Muscle layer of duodenum (tissue), 2 donors: ENCODE results near the gene KLHL4.
"Not testable (repeated sequence)": the region's sequence is repeated elsewhere in the genome, so short reads cannot be mapped to it uniquely, and the experiment has no call there.

Experiments
- H3K27ac ChIP-seq: one replicate; pipeline ENCODE4 v1.7.0; 2013; ENCODE audit warnings: mild to moderate bottlenecking, low read length
- H3K27me3 ChIP-seq: one replicate; pipeline ENCODE4 v1.7.0; 2013; ENCODE audit warnings: low read depth, mild to moderate bottlenecking, control low read depth, low read length
- H3K36me3 ChIP-seq, 2 donors: one replicate each; pipeline ENCODE4 v1.7.0; 2013; ENCODE audit warnings: low read length in 2 of 2, control low read depth in 1 of 2, mild to moderate bottlenecking in 1 of 2; ENCODE audit not compliant: insufficient read depth in 2 of 2, control insufficient read depth in 1 of 2
- H3K4me1 ChIP-seq, 2 donors: one replicate each; pipeline ENCODE4 v1.7.0; 2013; ENCODE audit warnings: low read length in 2 of 2, mild to moderate bottlenecking in 2 of 2, control low read depth in 1 of 2, moderate library complexity in 1 of 2; ENCODE audit not compliant: insufficient read depth in 2 of 2, control insufficient read depth in 1 of 2
- H3K4me3 ChIP-seq, 2 donors: one replicate each; pipeline ENCODE4 v1.7.0; 2013; ENCODE audit warnings: low read length in 2 of 2, low read depth in 1 of 2, mild to moderate bottlenecking in 1 of 2
- H3K9me3 ChIP-seq, 2 donors: one replicate each; pipeline ENCODE4 v1.7.0; 2013; ENCODE audit warnings: low read length in 2 of 2, control low read depth in 1 of 2, mild to moderate bottlenecking in 1 of 2; ENCODE audit not compliant: control insufficient read depth in 1 of 2
- donor health status: healthy.

The KLHL4 gene, protein sequence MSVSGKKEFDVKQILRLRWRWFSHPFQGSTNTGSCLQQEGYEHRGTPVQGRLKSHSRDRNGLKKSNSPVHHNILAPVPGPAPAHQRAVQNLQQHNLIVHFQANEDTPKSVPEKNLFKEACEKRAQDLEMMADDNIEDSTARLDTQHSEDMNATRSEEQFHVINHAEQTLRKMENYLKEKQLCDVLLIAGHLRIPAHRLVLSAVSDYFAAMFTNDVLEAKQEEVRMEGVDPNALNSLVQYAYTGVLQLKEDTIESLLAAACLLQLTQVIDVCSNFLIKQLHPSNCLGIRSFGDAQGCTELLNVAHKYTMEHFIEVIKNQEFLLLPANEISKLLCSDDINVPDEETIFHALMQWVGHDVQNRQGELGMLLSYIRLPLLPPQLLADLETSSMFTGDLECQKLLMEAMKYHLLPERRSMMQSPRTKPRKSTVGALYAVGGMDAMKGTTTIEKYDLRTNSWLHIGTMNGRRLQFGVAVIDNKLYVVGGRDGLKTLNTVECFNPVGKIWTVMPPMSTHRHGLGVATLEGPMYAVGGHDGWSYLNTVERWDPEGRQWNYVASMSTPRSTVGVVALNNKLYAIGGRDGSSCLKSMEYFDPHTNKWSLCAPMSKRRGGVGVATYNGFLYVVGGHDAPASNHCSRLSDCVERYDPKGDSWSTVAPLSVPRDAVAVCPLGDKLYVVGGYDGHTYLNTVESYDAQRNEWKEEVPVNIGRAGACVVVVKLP

DNA sequence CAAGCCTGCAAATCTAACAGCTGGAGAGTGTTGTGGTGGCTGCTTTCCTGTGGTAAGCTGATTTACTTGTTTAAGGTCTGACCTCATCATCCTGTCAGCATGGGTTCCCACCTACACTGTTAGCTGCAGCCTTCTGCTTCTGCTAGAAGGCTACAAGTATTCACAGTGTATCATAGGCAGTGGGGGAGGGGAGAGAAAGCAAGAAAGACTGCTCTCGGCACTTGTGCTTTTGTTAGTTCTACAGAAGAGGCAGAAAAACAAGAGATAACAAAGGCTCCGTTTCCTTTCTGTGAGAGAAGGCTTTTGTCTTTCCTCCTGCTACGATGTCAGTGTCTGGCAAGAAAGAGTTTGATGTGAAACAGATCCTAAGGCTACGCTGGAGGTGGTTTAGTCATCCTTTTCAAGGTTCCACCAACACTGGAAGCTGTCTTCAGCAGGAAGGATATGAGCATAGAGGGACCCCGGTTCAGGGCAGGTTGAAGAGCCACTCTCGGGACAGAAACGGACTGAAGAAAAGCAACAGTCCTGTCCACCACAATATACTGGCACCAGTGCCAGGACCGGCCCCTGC lies at the start of gene KLHL4:
TSS of gene KLHL4 (plus strand) at position 232 of the 571 bp plus-strand sequence. CDS start at position 324, 92 bp downstream.
- H3K36me3 ChIP-seq: no peaks in the 10 kb centered on the region
- peak within 1 kb of the TSS; percentile 56 for H3K27ac ChIP-seq
- no peaks in the 10 kb centered on the region for H3K27me3 ChIP-seq
- H3K9me3 ChIP-seq: no peaks in the 10 kb centered on the region
- H3K4me1 ChIP-seq: peaks cover 0 to 3% of the 10 kb centered on the region in 2 donors
- peak within 1 kb of the TSS; percentile 38 to 56 for H3K4me3 ChIP-seq

GRCh38 chrX:87468941-87469340 lies 48.7 kb upstream of the KLHL4 start:
- H3K27ac ChIP-seq: no peak overlapping the region
- no peaks in the 10 kb centered on the region for H3K27me3 ChIP-seq
- H3K4me3 ChIP-seq: no peak overlapping the region
- H3K9me3 ChIP-seq: no peaks in the 10 kb centered on the region
- no peaks in the 10 kb centered on the region for H3K36me3 ChIP-seq
- no peaks in the 10 kb centered on the region for H3K4me1 ChIP-seq

- H3K27ac ChIP-seq: no peak overlapping the region
- no peaks in the 10 kb centered on the region for H3K4me1 ChIP-seq
- H3K9me3 ChIP-seq: no peaks in the 10 kb centered on the region
- H3K27me3 ChIP-seq: no peaks in the 10 kb centered on the region
- no peaks in the 10 kb centered on the region for H3K36me3 ChIP-seq
- no peak overlapping the region for H3K4me3 ChIP-seq
Observed at GRCh38 chrX:87475793-87476192, 41.8 kb upstream of the KLHL4 start.

DNA sequence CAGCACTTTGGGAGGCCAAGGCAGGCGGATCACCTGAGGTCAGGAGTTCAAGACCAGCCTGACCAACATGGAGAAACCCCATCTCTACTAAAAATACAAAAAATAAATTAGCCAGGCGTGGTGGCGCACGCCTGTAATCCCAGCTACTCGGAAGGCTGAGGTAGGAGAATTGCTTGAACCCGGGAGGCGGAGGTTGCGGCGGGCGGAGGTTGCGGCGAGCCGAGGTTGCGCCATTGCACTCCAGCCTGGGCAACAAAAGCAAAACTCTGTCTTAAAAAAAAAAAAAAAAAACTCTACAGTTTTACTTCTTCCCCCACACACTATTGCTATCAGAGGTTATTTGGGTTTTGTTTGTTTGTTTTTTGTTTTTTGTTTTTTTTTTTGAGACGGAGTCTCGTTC lies 38.9 kb upstream of the KLHL4 start:
- H3K36me3 ChIP-seq, H3K4me3 ChIP-seq, H3K27me3 ChIP-seq, H3K9me3 ChIP-seq, H3K27ac ChIP-seq, H3K4me1 ChIP-seq: not testable (repeated sequence)

DNA sequence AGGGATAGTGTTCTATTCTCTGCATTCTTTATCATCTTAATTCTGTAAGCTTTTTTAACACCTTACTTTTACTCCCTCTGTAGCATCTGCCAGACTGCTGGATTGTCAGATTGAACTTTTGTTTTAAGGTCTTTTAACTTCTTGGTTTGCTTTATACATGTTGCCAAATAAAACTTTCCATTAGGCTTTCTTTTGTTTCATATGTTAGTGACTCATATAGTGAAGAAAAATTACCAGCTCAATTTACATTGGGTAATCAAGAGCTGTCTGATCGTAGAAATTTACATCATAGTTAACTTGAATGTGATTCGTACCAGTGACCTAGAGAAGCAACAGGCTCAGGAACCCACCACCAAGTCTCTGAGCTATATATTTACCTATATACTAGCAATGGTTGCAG lies 28.5 kb upstream of the KLHL4 start:
- H3K4me1 ChIP-seq: no peaks in the 10 kb centered on the region
- H3K27ac ChIP-seq: no peak overlapping the region
- no peaks in the 10 kb centered on the region for H3K36me3 ChIP-seq
- no peak overlapping the region for H3K4me3 ChIP-seq
- H3K27me3 ChIP-seq: no peaks in the 10 kb centered on the region
- H3K9me3 ChIP-seq: no peaks in the 10 kb centered on the region

DNA sequence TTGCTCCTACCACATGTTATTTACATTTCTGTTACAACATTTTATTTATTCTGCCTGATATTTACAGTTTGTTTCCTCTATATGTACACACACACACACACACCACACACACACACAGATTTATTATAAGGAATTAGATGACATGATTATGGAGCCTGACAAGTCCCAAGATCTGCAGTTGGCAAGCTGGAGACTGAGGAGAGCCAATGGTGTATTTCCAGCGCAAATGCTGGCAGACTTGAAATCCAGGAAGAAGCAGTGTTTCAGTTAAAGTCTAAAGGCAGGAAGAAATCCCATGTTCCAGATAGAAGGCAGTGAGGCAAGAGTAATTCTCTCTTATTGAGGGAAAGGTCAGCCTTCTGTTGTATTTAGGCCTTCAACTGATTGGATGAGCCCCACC lies 1.8 kb upstream of the KLHL4 start:
- Histone ChIP-seq H3K9me3 (no peaks in the 10 kb centered on the region), H3K4me1 (peaks cover 0 to 3% of the 10 kb centered on the region in 2 donors), H3K4me3 (no peak overlapping the region), H3K27me3 (no peaks in the 10 kb centered on the region), H3K27ac (no peak overlapping the region), H3K36me3 (no peaks in the 10 kb centered on the region)

DNA sequence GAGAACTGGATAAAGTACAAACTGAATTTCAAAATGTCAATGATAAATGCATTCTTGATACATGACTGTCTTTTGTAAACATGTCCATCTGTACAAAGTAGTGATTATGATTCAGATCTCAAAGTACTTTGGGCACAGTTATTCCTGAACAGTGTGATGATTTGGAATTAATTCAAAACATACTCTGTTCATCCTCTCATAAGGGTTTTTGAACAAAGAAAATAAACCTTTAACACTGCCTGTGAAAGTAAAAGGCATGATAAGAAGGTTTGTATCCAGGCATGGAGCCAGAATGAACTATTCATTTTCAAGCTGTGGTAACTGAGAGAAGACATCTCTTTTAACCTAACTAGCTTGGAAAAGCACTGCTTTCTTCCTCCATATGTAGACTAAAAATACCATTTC lies 883 bp upstream of the KLHL4 start:
- Histone ChIP-seq H3K27me3 (no peaks in the 10 kb centered on the region), H3K36me3 (no peaks in the 10 kb centered on the region), H3K4me3 (no peak overlapping the region), H3K27ac (no peak overlapping the region), H3K4me1 (peaks cover 0 to 3% of the 10 kb centered on the region in 2 donors), H3K9me3 (no peaks in the 10 kb centered on the region)

GRCh38 chrX:87518504-87518903 lies 902 bp downstream of the KLHL4 start:
- H3K4me3 ChIP-seq: peak overlapping the region; percentile 38 to 56
- H3K27me3 ChIP-seq: no peaks in the 10 kb centered on the region
- peak overlapping the region; percentile 56 for H3K27ac ChIP-seq
- H3K9me3 ChIP-seq: no peaks in the 10 kb centered on the region
- peaks cover 0 to 3% of the 10 kb centered on the region in 2 donors for H3K4me1 ChIP-seq
- no peaks in the 10 kb centered on the region for H3K36me3 ChIP-seq

DNA sequence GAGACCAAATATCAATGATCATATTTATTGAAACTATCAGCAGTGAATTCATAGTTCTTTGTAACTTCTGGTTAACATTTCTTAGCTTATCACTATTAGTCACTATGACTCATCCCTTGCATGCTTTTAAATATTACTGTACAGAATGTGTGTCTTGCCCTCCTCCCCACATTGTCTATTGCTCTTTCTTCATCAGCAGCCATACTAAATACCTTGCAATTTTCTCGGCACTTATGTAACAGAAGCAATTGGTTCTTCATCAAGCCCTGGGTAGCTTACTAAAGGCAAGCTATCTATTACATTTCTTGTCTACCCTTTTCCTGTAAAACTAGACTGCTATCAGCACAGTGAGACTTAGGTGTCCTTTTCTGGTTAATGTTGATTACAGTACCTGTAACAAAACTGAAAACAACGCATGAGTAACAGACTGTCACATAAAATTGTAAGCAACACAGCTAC lies 8.2 kb downstream of the KLHL4 start:
- H3K36me3 ChIP-seq: no peaks in the 10 kb centered on the region
- H3K27me3 ChIP-seq: no peaks in the 10 kb centered on the region
- no peaks in the 10 kb centered on the region for H3K4me1 ChIP-seq
- H3K27ac ChIP-seq: no peak overlapping the region
- no peak overlapping the region for H3K4me3 ChIP-seq
- no peaks in the 10 kb centered on the region for H3K9me3 ChIP-seq

GRCh38 chrX:87526281-87526680 lies 8.7 kb downstream of the KLHL4 start:
- Histone ChIP-seq H3K27me3 (no peaks in the 10 kb centered on the region), H3K4me1 (no peaks in the 10 kb centered on the region), H3K9me3 (no peaks in the 10 kb centered on the region), H3K36me3 (no peaks in the 10 kb centered on the region), H3K4me3 (no peak overlapping the region), H3K27ac (no peak overlapping the region)

DNA sequence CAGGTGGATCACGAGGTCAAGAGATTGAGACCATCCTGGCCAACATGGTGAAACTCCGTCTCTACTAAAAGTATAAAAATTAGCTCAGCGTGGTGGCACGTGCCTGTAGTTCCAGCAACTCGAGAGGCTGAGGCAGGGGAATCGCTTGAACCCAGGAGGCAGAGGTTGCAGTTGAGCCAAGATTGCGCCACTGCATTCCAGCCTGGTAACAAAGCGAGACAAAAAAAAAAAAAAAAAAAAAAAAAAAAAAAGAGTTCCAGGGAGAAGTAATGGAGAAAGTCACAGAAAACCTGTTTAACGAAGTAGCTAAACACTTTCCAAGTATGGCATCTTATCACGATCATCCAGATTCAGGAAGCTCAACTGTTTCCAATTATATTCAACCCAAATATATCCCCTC lies 10.9 kb downstream of the KLHL4 start:
- H3K4me1 ChIP-seq: no peaks in the 10 kb centered on the region
- H3K4me3 ChIP-seq: no peak overlapping the region
- no peak overlapping the region for H3K27ac ChIP-seq
- H3K36me3 ChIP-seq: no peaks in the 10 kb centered on the region
- no peaks in the 10 kb centered on the region for H3K9me3 ChIP-seq
- no peaks in the 10 kb centered on the region for H3K27me3 ChIP-seq
